Measurements from ENCODE around the gene ZNF518A.

- TF ChIP-seq CTCF (conservative IDR thresholded peaks at IDR 0.05 in 1 of 2, IDR thresholded peaks at IDR 0.05 in 1 of 2; ENCODE audit: low read depth in 1 of 2, low read length in 2 of 2), result no peak
- no peak for TF ChIP-seq EZH2 (IDR thresholded peaks at IDR 0.05; ENCODE audit: low read length, missing control alignments)
Observed at GRCh38 chr10:96125142-96125515, 5.0 kb upstream of the ZNF518A start.

All from fibroblast of lung (primary cell).